SU-DHL-6 (cell line): ENCODE measurements around the gene CTCF.

Experiments used
- H2AFZ ChIP-seq: fragments of 200-600 bp; sonication (generic); 2 replicates; pipeline ENCODE4 v1.6.1; 2014; ENCODE audit warnings: low read depth, mild to moderate bottlenecking, moderate library complexity, mixed read lengths, antibody characterized with exemption, low read length; ENCODE audit not compliant: severe bottlenecking
- H3F3A ChIP-seq: fragments of 200-600 bp; shearing (Covaris generic); 2 replicates; pipeline ENCODE4 v1.6.0; 2016; ENCODE audit warnings: antibody characterized with exemption, mild to moderate bottlenecking; ENCODE audit not compliant: insufficient read depth
- H3K27ac ChIP-seq: fragments of 200-600 bp; sonication (generic); 2 replicates; pipeline ENCODE4 v1.5.1; 2016; ENCODE audit warnings: low read depth, mild to moderate bottlenecking, low read length, moderate library complexity, mixed read lengths
- H3K27me3 ChIP-seq: fragments of 200-600 bp; sonication (generic), shearing (Covaris generic); 2 replicates; pipeline ENCODE4 v1.6.0; 2014; ENCODE audit warnings: mild to moderate bottlenecking, low read length
- H3K36me3 ChIP-seq: fragments of 200-600 bp; sonication (generic); 2 replicates; pipeline ENCODE4 v1.6.1; 2014; ENCODE audit warnings: mild to moderate bottlenecking, low read length, mixed read lengths
- H3K4me2 ChIP-seq: fragments of 300-600, 200-600 bp; shearing (Covaris generic), sonication (generic); 2 replicates; pipeline ENCODE4 v1.6.0; 2014; ENCODE audit warnings: low read length, low read depth, mild to moderate bottlenecking; ENCODE audit not compliant: poor library complexity, severe bottlenecking
- H3K4me3 ChIP-seq: fragments of 200-600 bp; sonication (generic); 2 replicates; pipeline ENCODE4 v1.5.1; 2014; ENCODE audit warnings: antibody characterized with exemption, low read length, mild to moderate bottlenecking, mixed read lengths; ENCODE audit not compliant: insufficient read depth, poor library complexity, severe bottlenecking
- H3K79me2 ChIP-seq: fragments of 200-600 bp; sonication (generic); 2 replicates; pipeline ENCODE4 v1.6.1; 2014; ENCODE audit warnings: mild to moderate bottlenecking, low read length, moderate library complexity; ENCODE audit not compliant: insufficient read depth
- H3K9ac ChIP-seq: fragments of 200-600 bp; sonication (generic); 2 replicates; pipeline ENCODE4 v1.7.0; 2014; ENCODE audit warnings: mild to moderate bottlenecking, low read length
- H3K9me2 ChIP-seq: fragments of 200-600 bp; sonication (generic); replicated peaks from 2 replicates; pipeline ENCODE4 v1.6.1; 2014; ENCODE audit warnings: low read length; ENCODE audit not compliant: insufficient read depth
- H3K9me3 ChIP-seq: fragments of 200-600 bp; sonication (generic); 2 replicates; pipeline ENCODE4 v1.6.1; 2014; ENCODE audit warnings: low read length, mixed read lengths; ENCODE audit not compliant: insufficient read depth
- H4K20me1 ChIP-seq: fragments of 200-600 bp; sonication (generic); 2 replicates; pipeline ENCODE4 v1.6.1; 2014; ENCODE audit warnings: low read depth, mild to moderate bottlenecking, antibody characterized with exemption, low read length, moderate library complexity, mixed read lengths
- EZH2phosphoT487 ChIP-seq: fragments of 200-600 bp; sonication (generic), shearing (Covaris generic); conservative IDR thresholded peaks from 2 replicates; pipeline ENCODE4 v1.6.1; 2018; ENCODE audit warnings: mild to moderate bottlenecking, antibody characterized with exemption, low read length, moderate library complexity, mixed read lengths
- TF ChIP-seq, protein P1 (sequence below): fragments of 200-600 bp; sonication (generic); IDR thresholded peaks from one replicate; pipeline ENCODE4 v1.5.1; 2017; ENCODE audit warnings: antibody characterized with exemption, mild to moderate bottlenecking, low read length, moderate library complexity; ENCODE audit not compliant: insufficient read depth, poor library complexity, severe bottlenecking

CTCF gene

GRCh38 chr16:67678354-67679023 is 116.2 kb downstream of the CTCF start:
- H3K4me3 ChIP-seq = no peak overlapping the region
- TF ChIP-seq EZH2phosphoT487 = no peak
- TF ChIP-seq, protein P1, sequence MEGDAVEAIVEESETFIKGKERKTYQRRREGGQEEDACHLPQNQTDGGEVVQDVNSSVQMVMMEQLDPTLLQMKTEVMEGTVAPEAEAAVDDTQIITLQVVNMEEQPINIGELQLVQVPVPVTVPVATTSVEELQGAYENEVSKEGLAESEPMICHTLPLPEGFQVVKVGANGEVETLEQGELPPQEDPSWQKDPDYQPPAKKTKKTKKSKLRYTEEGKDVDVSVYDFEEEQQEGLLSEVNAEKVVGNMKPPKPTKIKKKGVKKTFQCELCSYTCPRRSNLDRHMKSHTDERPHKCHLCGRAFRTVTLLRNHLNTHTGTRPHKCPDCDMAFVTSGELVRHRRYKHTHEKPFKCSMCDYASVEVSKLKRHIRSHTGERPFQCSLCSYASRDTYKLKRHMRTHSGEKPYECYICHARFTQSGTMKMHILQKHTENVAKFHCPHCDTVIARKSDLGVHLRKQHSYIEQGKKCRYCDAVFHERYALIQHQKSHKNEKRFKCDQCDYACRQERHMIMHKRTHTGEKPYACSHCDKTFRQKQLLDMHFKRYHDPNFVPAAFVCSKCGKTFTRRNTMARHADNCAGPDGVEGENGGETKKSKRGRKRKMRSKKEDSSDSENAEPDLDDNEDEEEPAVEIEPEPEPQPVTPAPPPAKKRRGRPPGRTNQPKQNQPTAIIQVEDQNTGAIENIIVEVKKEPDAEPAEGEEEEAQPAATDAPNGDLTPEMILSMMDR = no peak

GRCh38 chr16:67679935-67680897 is 117.9 kb downstream of the CTCF start:
- H3K27me3 ChIP-seq = no peaks in the 10 kb centered on the region
- H3K9ac ChIP-seq = no peak overlapping the region
- H3K9me2 ChIP-seq = no peaks in the 10 kb centered on the region
- no peaks in the 10 kb centered on the region for H3K9me3 ChIP-seq
- no peaks in the 10 kb centered on the region for H4K20me1 ChIP-seq
- no peaks in the 10 kb centered on the region for H3K79me2 ChIP-seq
- TF ChIP-seq EZH2phosphoT487 = no peak
- TF ChIP-seq, protein P1 = no peak
- no peak overlapping the region for H3K27ac ChIP-seq
- H2AFZ ChIP-seq = no peak overlapping the region
- no peaks in the 10 kb centered on the region for H3K36me3 ChIP-seq
- H3K4me2 ChIP-seq = no peak overlapping the region
- H3K4me3 ChIP-seq = no peak overlapping the region
- H3F3A ChIP-seq = no peaks in the 10 kb centered on the region

More at GRCh38 chr16:67678354-67679023, 116.2 kb downstream of the CTCF start:
- Histone ChIP-seq H3K9me2 (no peaks in the 10 kb centered on the region), H3K9me3 (no peaks in the 10 kb centered on the region), H3F3A (no peaks in the 10 kb centered on the region), H2AFZ (no peak overlapping the region), H3K9ac (no peak overlapping the region), H3K27ac (no peak overlapping the region), H3K4me2 (no peak overlapping the region), H4K20me1 (no peaks in the 10 kb centered on the region), H3K36me3 (no peaks in the 10 kb centered on the region), H3K79me2 (no peaks in the 10 kb centered on the region), H3K27me3 (no peaks in the 10 kb centered on the region)

- no peaks in the 10 kb centered on the region for H4K20me1 ChIP-seq
- no peaks in the 10 kb centered on the region for H3K9me3 ChIP-seq
- no peak overlapping the region for H3K27ac ChIP-seq
- H3K27me3 ChIP-seq = no peaks in the 10 kb centered on the region
- H3K79me2 ChIP-seq = no peaks in the 10 kb centered on the region
- no peak overlapping the region for H3K4me2 ChIP-seq
- H3K9me2 ChIP-seq = no peaks in the 10 kb centered on the region
- TF ChIP-seq, protein P1 = no peak
- TF ChIP-seq EZH2phosphoT487 = no peak
- no peaks in the 10 kb centered on the region for H3K36me3 ChIP-seq
- peaks cover 5% of the 10 kb centered on the region; the same call in 1 of the 2 replicates for H3F3A ChIP-seq
- H3K9ac ChIP-seq = no peak overlapping the region
- H3K4me3 ChIP-seq = no peak overlapping the region
- H2AFZ ChIP-seq = no peak overlapping the region
Observed at GRCh38 chr16:67683767-67684166, 121.4 kb downstream of the CTCF start.
